ENCODE measurements around the gene DNAJC3.
"Not testable (repeated sequence)": the region's sequence is repeated elsewhere in the genome, so short reads cannot be mapped to it uniquely, and the experiment has no call there.

Gene DNAJC3

DNA sequence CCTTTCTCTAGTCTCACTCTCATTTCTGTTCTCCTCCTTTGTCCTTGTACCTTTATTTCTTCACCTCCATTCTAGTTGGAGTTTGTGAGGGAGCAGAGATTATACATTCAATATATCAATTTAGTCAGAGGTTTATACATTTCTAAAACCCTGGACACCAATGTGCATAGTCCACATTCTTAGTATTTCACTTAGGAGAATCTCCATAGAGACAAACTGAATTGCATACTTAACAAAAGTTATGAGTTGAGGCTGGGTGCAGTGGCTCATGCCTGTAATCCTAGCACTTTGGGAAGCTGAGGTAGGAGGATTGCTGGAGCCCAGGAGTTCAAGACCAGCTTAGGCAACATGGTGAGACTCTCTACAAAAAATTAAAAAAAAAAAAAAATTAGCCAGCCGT is 45.3 kb downstream of the DNAJC3 start:
- no peak for DNase-seq

DNA sequence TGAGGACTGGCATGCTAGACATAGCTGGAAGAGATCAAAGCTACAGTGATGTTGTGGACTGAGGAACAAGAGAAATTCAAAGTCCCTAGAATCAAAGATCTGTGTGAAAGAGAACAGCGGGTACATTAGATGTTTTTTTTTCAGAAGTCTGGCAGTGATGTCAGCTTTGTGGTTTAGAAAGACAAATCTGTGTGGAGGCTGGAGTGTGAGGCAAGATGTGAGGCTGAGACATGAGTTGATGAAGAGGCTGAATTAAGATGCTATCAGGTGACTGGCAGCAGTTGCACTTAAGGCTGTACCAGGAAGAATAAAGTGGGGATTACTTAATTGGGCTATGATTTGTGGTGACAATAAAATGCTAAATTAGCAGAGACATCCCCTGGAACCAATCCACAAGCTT is 46.5 kb downstream of the DNAJC3 start:
- DNase-seq, result no peak

DNA sequence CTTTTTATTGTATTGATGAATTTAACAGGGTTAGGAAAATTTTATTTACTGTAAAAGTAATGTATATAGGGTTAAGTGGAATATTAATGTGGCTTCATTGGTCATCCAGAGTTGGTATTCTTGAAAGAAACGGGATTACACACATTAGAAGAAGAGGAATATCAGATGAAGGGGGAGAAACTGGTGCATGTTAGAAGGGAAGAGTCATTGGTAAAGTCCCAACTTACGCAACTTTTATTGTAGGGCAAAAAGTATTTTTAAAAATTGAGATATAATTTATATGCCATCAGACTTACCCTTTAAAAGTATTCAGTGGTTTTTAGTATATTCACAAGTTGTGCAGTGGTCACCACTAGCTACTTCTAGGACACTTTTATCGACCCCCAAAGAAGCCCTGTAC is 47.3 kb downstream of the DNAJC3 start:
- no peak for DNase-seq

DNA sequence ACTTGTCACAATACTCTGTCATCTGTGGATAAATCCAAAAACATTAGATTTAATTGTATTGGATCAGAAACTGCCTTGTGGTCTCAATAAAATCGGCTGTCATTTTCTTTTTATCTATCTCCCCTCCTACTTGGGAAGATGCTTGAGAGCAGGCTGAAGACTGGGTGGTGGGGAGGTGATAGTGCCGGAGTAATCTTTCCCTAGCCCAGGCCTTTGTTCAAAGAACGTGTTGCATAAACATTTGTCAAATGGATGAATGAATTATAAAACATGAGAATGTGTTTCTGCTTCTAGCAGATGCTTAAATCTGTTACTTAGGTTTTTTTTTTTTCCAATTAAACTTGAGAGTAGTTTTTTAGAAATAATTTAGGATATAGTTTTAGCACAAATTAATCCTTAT is 49.9 kb downstream of the DNAJC3 start:
- no peak for DNase-seq

DNA sequence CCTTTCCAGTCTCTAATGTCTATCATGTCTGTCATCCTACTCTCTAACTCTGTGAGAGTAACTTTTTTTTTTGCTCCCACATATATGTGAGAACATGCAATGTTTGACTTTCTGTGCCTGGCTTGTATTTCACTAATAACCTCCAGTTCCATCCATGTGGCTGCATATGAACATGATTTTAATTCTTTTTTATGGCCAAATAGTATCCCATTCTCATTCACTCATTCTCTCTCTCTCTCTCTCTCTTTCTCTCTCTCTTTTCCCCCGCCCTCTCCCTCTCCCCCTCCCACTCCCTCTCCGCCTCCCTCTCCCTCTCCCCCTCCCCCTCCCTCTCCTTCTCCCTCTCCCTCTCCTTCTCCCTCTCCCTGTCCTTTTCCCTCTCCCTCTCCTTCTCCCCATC is 52.0 kb downstream of the DNAJC3 start:
- DNase-seq, result no peak

DNA sequence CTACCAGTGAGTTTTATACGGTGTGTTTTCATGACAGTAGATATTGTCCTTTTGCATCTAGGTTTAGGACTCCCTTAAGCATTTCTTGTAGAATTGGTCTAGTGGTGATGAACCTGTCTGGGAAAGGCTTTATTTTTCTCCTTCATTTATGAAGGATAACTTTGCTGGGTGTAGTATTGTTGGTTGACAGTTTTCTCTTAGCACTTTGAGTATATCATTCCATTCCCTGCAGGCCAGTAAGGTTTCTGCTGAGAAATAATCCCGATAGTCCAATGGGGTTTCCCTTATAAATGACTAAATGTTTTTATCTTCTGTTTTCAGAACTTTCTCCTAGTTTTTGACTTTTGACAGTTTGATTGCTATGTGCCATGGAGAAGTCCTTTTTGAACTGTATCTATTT is 57.2 kb downstream of the DNAJC3 start:
- no peak for DNase-seq

DNA sequence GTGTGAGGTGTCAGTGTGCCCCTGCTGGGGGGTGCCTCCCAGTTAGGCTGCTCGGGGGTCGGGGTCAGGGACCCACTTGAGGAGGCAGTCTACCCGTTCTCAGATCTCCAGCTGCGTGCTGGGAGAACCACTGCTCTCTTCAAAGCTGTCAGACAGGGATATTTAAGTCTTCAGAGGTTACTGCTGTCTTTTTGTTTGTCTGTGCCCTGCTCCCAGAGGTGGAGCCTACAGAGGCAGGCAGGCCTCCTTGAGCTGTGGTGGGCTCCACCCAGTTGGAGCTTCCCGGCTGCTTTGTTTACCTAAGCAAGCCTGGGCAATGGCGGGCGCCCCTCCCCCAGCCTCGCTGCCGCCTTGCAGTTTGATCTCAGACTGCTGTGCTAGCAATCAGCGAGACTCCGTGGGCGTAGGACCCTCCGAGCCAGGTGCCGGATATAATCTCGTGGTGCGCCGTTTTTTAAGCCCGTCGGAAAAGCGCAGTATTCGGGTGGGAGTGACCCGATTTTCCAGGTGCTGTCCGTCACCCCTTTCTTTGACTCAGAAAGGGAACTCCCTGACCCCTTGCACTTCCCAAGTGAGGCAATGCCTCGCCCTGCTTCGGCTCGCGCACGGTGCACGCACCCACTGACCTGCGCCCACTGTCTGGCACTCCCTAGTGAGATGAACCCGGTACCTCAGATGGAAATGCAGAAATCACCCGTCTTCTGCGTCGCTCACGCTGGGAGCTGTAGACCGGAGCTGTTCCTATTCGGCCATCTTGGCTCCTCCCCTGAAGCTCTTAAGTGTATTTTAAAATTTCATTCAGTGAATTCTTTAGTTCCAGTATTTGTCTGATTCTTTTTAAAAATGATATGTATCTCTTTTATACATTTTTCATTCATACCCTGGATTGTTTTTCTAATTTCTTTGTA is 63.4 kb downstream of the DNAJC3 start:
- not testable (repeated sequence) for DNase-seq

DNA sequence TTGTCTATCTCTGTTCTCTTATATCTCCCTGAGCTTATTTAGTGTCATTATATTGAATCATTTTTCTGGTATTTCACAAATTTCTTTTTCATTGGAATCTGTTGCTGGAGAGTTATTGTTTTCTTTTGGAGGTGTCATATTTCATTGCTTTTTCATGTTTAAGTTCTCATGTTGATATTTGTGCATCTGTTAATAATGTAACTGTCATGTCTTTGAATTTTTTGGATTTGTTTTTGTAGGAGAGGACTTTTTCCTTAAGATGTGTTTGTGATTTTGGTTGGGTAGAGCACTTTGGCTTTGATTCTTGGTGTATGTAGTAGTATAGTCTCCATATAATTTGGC is 64.0 kb downstream of the DNAJC3 start:
- no peak for DNase-seq

DNA sequence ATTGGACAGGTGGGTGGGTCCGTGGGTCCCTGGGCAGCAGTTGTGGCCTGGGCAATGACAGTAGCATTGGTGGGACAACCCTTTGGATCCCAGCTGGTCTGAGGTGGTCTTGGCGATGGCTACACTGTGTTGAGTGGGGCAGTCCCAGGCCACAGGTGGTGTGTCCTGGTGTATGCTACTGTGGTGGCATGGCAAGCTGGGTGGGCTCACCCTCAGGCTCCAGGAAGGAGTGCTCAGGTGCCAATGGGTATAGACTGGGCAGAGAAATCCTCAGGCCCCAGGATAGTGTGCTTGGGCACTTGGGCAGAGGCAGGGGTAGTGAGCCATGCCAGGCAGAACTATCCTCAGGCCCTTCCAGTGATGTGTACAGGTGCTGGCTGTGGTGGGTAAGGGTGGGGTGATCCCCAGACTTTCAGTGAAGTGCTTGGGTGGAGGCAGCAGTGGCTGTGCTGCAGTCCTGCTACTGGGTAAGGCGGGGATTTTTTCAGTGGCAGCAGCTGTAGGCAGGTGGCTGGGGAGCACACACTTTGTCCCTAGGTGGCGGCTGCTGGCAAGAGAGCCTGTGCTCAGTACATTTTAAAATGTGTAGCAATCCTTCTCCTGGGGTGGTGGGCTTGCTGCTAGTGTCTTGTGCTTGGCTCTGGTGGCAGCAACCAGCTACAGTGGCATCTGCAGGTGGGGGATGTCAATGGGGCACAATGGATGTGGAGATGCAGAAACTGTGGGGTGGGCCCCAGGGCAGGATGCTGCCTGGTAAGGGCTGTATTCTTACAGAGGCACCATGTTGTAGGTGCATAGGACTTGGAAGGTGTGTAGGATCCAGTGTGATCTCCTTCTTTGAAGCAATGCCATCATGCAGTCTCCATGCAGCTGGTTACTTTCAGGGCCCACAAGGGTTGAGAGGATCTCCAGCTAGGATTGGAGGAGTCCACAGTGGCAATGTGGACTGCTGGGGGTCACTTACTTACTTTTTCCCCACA is 64.9 kb downstream of the DNAJC3 start:
- DNase-seq, result no peak

DNA sequence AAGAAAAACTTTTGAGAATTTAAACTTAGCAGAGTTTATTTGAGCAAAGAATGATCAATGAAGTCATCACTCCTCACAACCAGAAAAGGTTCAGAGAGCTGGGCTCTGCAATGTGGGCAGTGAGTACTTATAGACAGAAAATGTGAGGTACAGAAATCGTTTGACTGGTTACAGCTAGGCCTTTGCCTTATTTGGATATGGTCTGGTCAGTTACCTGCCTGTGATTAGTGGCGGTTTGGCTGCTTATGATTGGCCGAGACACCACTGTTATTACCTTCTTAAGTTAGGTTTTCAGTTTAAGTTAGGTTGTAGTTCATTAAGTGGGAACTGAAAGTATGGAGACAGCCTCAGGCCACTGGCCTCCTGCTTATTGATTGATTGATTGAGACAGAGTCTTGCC is 66.3 kb downstream of the DNAJC3 start:
- DNase-seq, result no peak

DNA sequence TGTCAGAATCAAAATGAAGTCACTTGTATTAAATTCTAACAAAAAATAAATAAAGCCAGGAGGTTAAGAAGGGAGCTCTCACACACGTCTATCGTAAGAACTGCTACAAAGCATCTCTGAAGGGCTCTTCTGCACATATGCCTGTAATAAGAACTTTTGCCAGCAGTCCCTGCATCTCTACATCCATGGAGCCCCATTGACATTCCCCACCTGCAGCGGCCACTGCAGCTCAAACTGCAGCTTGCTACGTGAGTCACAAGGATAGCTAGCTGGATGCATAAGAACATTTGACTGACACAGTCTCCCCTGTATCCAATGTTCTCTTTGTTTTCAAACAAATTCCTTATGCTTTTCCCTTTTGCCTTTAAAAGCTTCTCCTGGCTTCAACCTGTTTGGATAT is 68.3 kb downstream of the DNAJC3 start:
- no peak for DNase-seq

DNA sequence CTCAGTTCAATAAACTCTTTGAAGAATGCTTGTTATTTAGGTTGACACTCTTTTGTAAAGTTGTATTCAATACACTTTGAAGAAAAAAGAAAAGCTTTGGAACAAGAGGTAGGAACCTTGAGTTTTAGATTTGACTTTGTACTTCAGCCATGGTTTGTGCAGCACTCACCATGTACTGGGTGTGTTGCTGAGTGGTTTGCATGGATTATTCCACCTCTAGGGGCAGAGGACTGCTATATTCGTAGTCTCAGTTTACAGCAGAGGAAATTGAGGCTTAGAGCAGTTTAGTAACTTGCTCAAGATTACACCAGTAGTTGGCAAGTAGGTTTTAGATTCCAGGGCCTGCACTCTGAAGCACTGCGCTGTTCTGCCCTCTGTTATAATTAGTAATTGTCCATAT is 68.8 kb downstream of the DNAJC3 start:
- DNase-seq, result no peak

DNA sequence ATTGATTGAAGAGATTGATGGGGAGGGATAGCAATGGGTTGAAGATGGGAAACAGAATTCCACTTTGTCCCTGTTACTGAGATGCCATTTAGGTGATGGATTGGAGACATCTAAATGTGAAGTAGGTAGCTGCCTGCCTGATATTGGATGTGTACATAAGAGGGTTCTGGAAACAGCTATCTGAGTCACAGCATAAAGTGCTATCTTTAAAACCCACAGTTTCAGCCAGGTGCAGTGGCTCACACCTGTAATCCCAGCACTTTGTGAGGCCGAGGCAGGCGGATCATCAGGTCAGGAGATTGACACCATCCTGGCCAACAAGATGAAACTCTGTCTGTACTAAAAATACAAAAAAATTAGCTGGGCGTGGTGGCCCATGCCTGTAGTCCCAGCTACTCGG is 72.6 kb downstream of the DNAJC3 start:
- no peak for DNase-seq

DNA sequence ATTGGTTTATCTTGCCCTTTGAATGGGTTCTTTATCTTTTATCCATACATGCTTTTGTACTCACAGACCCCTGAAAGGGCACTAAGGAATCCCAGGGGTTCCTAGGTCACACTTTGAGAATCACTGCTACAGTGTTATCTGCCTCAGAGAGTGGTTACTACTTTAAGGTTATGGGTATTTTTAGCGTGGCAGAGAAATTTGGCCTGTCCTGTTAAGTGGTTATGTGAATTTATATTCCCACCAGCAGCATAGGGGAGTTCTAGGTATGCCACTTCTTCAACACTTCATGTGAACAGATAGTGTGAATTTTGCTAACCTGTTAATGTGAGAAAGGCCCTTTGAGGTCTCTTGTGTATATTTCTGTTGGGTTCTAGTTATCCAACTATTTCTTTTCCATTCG is 75.7 kb downstream of the DNAJC3 start:
- no peak for DNase-seq

DNA sequence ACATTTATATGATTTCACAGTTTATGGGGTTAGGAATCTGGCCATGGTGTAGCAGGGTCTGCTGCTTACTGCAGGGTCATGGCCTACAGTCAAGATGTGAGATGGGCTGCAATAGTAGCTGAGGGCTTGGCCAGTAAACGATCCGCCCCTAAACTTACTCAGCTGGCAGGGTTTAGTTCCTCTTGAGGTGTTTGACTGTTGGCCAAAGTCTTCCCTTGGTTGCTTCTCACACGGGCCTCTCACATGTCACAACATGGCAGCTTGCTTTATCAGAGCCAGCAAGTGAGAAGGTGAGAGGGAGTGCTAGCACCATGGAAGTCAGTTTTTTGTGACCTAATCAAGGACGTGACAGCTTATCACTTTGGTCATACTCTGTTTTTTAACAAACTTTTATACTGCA is 77.1 kb downstream of the DNAJC3 start:
- no peak for DNase-seq

DNA sequence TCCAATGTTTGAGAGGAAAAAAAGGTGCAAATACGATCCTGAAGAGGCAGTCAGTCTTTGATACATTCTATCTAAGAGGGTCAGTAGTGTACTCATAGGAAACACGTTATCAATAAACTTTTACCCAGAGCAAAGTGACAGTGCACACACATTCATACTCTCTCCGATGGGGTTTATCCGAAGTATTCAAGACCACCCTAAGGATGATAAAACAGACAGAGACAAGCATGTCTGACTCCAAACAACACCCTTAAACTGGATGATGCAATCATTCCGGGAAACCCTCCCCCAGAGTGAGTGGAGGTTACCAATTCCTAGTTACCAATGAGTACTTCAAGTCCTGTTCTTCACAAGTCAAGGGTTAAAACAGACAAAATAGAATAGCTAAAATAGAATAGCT is 79.1 kb downstream of the DNAJC3 start:
- DNase-seq, result no peak

DNA sequence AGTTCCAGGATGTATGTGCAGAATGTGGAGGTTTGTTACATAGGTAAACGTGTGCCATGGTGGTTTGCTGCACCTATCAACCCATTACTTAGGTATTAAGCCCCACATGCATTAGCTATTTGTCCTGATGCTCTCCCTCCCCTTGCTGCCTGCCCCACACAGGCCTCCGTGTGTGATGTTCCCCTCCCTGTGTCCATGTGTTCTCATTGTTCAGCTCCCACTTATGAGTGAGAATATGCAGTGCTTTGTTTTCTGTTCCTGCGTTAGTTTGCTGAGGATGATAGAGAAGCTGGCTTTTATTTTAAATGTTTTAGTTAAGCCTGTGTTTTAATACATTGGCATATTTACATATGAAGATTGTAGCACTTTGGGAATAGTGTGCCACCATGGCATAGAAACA is 85.7 kb downstream of the DNAJC3 start:
- not testable (repeated sequence) for DNase-seq

DNA sequence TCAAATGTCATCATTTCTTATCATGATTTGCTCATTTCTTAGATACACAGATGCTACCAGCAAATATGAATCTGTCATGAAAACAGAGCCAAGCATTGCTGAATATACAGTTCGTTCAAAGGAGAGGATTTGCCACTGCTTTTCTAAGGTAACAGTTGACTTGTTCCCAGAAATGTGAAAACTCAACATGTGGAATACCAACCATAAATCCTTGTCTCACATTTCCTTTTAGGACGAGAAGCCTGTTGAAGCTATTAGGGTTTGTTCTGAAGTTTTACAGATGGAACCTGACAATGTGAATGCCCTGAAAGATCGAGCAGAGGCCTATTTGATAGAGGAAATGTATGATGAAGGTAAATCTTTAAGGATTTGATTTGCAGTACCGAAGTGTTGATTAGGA is 86.7 kb downstream of the DNAJC3 start:
- no peak for DNase-seq

DNA sequence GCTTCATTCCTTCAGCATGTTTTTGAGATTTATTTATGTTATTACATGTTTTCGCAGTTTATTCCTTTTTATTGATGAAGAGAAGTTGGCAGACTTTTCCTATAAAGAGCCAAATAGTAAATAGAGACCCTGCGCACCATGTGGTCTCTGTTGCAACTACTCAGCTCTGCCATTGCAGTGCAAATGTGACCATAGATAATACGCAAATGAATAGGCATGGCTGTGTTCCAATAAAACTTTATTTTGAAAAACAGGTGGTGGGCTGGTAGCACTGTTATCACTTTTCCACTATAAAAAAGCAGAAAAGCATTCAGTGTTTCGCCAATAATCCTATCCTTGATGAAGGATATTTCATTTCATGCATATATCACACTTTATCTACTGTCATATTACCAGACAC is 95.0 kb downstream of the DNAJC3 start:
- DNase-seq, result no peak

DNA sequence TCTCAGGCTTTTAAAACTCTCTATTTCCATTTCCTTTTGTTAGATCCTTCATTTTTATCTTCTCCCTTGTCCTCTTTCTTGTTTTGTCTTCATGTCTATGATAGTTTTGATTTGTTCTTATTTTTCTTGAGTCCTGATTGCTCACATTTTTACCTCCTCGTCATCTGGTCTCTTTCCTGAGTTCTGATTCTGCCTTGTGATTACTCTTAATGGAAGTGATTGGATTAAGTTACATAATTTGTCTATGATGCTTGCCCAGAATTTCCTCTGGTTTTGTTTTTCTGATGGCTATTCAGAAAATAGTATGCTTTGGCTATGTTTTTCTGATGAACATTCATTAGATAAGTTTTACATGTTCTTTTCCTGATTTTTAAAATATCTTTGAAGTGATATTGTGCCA is 102.6 kb downstream of the DNAJC3 start:
- DNase-seq, result no peak

DNA sequence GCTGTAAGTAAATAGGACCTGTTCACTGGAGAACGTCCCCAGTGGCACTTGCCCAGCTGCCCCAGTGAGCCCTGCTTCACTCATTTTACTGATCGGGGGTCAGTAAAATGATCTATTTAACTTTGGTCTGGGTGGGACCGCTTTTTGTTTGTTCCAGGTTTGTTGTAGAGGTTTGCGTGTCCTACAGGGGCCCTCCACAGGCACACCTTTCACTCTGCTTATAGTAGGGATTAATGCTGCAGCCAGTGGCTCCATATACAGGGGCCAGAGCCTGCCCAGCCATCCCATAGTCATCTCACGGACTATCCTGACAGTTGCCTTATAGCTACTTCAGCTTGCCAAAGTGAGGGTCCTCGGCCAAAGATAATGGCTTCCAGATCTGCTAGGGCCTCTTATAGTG is 104.1 kb downstream of the DNAJC3 start:
- DNase-seq, result no peak

DNA sequence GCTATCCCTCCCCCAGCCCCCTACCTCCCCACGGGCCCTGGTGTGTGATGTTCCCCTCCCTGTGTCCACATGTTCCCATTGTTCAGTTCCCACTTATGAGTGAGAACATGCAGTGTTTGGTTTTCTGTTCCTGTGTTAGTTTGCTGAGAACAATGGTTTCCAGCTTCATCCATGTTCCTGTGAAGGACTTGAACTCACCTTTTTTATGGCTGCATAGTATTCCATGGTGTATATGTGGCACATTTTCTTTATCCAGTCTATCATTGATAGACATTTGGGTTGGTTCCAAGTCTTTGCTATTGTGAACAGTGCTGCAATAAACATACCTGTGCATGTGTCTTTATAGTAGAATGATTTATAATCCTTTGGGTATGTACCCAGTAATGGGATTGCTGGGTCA is 105.0 kb downstream of the DNAJC3 start:
- DNase-seq, result not testable (repeated sequence)

DNA sequence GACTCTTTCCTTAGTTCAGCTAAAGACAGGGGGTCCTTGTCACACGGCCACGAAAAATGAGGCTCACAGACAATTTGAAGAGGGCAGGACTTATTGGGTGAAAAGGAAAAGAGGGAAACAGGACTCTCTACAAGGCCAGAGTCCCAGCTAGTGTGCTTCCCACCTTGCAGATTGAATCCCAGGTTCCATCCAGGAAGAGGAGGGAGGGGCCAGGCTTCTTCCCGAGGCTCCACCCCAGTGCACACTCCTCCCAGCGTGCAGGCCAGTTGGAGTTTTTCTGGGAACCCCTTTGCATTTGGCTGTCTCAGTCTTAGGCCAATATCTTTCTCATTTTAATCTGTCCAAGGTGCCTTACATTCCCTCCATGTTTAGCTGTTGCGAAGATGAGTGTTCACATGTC is 106.8 kb downstream of the DNAJC3 start:
- no peak for DNase-seq

All from NCI-H1417 treated with DMSO at 0.1 percent for 48 hours (cell line).